HepG2 (cell line): ENCODE data around the gene SNPH. TPM values are rescaled to one million over a fixed set of nuclear protein-coding genes. Genes with fewer than 3 reads are reported as not detected.

ENCODE experiments used
- BCLAF1 ChIP-seq: fragments of 450-650 bp; IDR thresholded peaks from 2 replicates; pipeline ENCODE4 v1.6.1; 2017; ENCODE audit warnings: mild to moderate bottlenecking
- CEBPG ChIP-seq: IDR thresholded peaks from 2 replicates; pipeline ENCODE4 v1.6.1; 2016
- HDAC6 ChIP-seq: fragments of 200-600 bp; sonication (generic); IDR thresholded peaks from 2 replicates; pipeline ENCODE4 v1.7.0; 2017; ENCODE audit warnings: mild to moderate bottlenecking, antibody characterized with exemption, low read length, low read depth
- KDM5B ChIP-seq: sonication (generic); formaldehyde crosslinking; IDR thresholded peaks from 2 replicates; pipeline ENCODE4 v1.4.0; 2020; ENCODE audit warnings: missing genetic modification reagents, mild to moderate bottlenecking, borderline replicate concordance
- NFE2L1 ChIP-seq: sonication (generic); formaldehyde crosslinking; IDR thresholded peaks from 2 replicates; pipeline ENCODE4 v1.4.0; 2020; ENCODE audit warnings: missing genetic modification reagents, mild to moderate bottlenecking, borderline replicate concordance
- NR2F2 ChIP-seq: IDR thresholded peaks from 2 replicates; pipeline ENCODE4 v1.6.1; 2012; ENCODE audit warnings: low read depth, inconsistent platforms, borderline replicate concordance
- SIN3B ChIP-seq: fragments of 150-350 bp; IDR thresholded peaks from 2 replicates; pipeline ENCODE4 v1.6.1; 2014; ENCODE audit warnings: low read length
- TAF1 ChIP-seq: sonication (generic); formaldehyde crosslinking; IDR thresholded peaks from 2 replicates; pipeline ENCODE4 v1.4.0; 2020; ENCODE audit warnings: missing genetic modification reagents
- WIZ ChIP-seq: sonication (generic); formaldehyde crosslinking; IDR thresholded peaks from 2 replicates; pipeline ENCODE4 v1.5.1; 2020; ENCODE audit warnings: mild to moderate bottlenecking, missing genetic modification reagents
- ZFX ChIP-seq: sonication (generic); formaldehyde crosslinking; IDR thresholded peaks from 2 replicates; pipeline ENCODE4 v1.4.0; 2020; ENCODE audit warnings: mild to moderate bottlenecking, low read depth, missing genetic modification reagents, moderate library complexity
- ZNF143 ChIP-seq: sonication (generic); formaldehyde crosslinking; IDR thresholded peaks from 2 replicates; pipeline ENCODE4 v1.4.0; 2020; ENCODE audit warnings: missing genetic modification reagents
- ZNF576 ChIP-seq: sonication (generic); formaldehyde crosslinking; IDR thresholded peaks from 2 replicates; pipeline ENCODE4 v1.4.0; 2020; ENCODE audit warnings: mild to moderate bottlenecking, missing genetic modification reagents
- ZNF878 ChIP-seq: sonication (generic); formaldehyde crosslinking; IDR thresholded peaks from 2 replicates; pipeline ENCODE4 v1.8.1; 2023; ENCODE audit warnings: mild to moderate bottlenecking, missing genetic modification reagents, moderate library complexity
- polyA plus RNA-seq, 8 experiments: library from polyadenylated mRNA; depleted of rRNA in 3 of 8; stranded (reverse) in 7 of 8; unstranded in 1 of 8; fragments of >200 nt; fragmentation: Illumina TruSeq in 4 of 8; extraction: Trizol in 4 of 8; gene quantifications; 2 replicates each; pipeline versions ENCODE4 v1.2.1 to v1.2.3, GENCODE V29; 2011 to 2016; ENCODE audit warnings: low read depth in 4 of 8, missing spikeins in 1 of 8, mixed read lengths in 1 of 8; ENCODE audit not compliant: insufficient read depth in 1 of 8
- total RNA-seq, 5 experiments: library from RNA; depleted of rRNA; stranded (reverse); fragments of >200 nt; fragmentation: Illumina TruSeq; extraction: Trizol; gene quantifications; 2 replicates each; pipeline ENCODE4 v1.2.3, GENCODE V29; 2016; ENCODE audit warnings: low read depth in 1 of 5
- TF ChIP-seq, protein P1 (sequence below): sonication (generic); formaldehyde crosslinking; IDR thresholded peaks from 2 replicates; pipeline ENCODE4 v1.9.0; 2021; ENCODE audit warnings: missing genetic modification reagents, borderline replicate concordance
- TF ChIP-seq, protein P2 (sequence below): sonication (generic); formaldehyde crosslinking; conservative IDR thresholded peaks from 2 replicates; pipeline ENCODE4 v1.8.1; 2023; ENCODE audit warnings: missing genetic modification reagents
- TF ChIP-seq, protein P3 (sequence below): sonication (generic); formaldehyde crosslinking; IDR thresholded peaks from 2 replicates; pipeline ENCODE4 v1.4.0; 2020; ENCODE audit warnings: mild to moderate bottlenecking, missing genetic modification reagents
- TF ChIP-seq, protein P4 (sequence below): sonication (generic); formaldehyde crosslinking; IDR thresholded peaks from 2 replicates; pipeline ENCODE4 v1.8.0; 2022; ENCODE audit warnings: missing genetic modification reagents, mild to moderate bottlenecking, inconsistent platforms, borderline replicate concordance
- TF ChIP-seq, protein P5 (sequence below): sonication (generic); formaldehyde crosslinking; IDR thresholded peaks from 2 replicates; pipeline ENCODE4 v1.4.0; 2020; ENCODE audit warnings: missing genetic modification reagents
- TF ChIP-seq, protein P6 (sequence below): sonication (generic); formaldehyde crosslinking; IDR thresholded peaks from 2 replicates; pipeline ENCODE4 v1.4.0; 2020; ENCODE audit warnings: mild to moderate bottlenecking, missing genetic modification reagents

SNPH gene
- total and polyA plus RNA-seq, 2 of the 13 experiments (the other 11 are each of a cell fraction or from before 2014, with no cell fraction given), result 0.09 TPM; not detected in 1

DNA sequence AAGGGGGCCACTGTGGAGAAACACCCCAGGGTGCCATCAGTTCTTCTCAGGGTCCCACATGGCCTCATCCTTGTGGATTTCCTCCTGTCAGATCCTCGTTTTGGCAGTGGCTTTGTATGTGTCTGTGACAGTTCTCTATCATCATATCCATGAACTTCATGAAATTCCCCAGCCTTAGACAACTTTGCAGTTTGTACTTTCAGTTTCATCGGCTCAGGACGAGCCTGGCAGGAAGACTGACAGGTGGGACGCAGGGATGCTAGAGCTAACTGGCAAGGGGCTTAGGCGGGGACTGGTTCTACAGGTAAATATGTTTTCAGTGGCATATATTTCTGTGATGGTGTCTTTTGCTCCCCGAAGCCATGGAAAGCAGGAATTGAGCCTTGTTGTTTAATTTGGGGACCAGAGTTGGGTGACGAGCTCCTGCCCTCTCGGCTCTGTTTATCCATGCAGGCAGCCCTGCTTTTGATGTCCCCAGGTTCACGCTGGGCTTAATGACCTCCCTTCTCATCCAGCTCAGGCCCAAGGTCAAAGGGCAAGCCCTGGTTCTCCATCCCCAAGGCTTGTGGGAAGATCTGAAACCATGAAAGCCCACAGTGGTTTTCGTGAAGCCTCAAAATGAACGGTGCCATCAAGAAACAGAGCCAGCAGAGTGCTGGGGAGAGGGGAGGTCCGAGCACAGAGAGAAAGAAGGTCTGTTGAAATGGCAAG lies 51.6 kb downstream of the SNPH start (continued):
- TF ChIP-seq, protein P1, sequence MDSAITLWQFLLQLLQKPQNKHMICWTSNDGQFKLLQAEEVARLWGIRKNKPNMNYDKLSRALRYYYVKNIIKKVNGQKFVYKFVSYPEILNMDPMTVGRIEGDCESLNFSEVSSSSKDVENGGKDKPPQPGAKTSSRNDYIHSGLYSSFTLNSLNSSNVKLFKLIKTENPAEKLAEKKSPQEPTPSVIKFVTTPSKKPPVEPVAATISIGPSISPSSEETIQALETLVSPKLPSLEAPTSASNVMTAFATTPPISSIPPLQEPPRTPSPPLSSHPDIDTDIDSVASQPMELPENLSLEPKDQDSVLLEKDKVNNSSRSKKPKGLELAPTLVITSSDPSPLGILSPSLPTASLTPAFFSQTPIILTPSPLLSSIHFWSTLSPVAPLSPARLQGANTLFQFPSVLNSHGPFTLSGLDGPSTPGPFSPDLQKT (CRISPR knock-in tag), result no peak
- TF ChIP-seq HDAC6, result no peak
- no peak for TF ChIP-seq ZNF576 (CRISPR knock-in tag)
- TF ChIP-seq CEBPG (CRISPR knock-in tag), result no peak
- TF ChIP-seq, protein P2, sequence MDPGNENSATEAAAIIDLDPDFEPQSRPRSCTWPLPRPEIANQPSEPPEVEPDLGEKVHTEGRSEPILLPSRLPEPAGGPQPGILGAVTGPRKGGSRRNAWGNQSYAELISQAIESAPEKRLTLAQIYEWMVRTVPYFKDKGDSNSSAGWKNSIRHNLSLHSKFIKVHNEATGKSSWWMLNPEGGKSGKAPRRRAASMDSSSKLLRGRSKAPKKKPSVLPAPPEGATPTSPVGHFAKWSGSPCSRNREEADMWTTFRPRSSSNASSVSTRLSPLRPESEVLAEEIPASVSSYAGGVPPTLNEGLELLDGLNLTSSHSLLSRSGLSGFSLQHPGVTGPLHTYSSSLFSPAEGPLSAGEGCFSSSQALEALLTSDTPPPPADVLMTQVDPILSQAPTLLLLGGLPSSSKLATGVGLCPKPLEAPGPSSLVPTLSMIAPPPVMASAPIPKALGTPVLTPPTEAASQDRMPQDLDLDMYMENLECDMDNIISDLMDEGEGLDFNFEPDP (CRISPR knock-in tag), result no peak
- TF ChIP-seq, protein P3, sequence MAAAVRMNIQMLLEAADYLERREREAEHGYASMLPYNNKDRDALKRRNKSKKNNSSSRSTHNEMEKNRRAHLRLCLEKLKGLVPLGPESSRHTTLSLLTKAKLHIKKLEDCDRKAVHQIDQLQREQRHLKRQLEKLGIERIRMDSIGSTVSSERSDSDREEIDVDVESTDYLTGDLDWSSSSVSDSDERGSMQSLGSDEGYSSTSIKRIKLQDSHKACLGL, result no peak
- TF ChIP-seq KDM5B (CRISPR knock-in tag), result peak; percentile 7; the same call in 1 of the 2 replicates
- no peak for TF ChIP-seq TAF1 (CRISPR knock-in tag)
- TF ChIP-seq NFE2L1 (CRISPR knock-in tag), result no peak
- no peak for TF ChIP-seq ZNF878
- TF ChIP-seq, protein P4, sequence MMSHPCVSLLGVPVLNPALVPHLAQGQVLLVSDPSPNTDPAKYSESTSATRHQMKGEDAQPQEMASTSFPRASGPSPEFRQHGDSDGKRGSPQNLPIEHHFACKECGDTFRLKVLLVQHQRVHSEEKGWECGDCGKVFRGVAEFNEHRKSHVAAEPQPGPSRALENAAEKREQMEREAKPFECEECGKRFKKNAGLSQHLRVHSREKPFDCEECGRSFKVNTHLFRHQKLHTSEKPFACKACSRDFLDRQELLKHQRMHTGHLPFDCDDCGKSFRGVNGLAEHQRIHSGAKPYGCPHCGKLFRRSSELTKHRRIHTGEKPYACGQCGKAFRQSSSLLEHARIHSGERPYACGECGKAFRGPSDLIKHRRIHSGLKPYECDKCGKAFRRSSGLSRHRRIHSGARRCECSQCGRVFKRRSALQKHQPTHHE, result no peak
- TF ChIP-seq SIN3B, result no peak
- peak; percentile 39; the same call in 1 of the 2 replicates for TF ChIP-seq ZFX (CRISPR knock-in tag)
- peak; percentile 70; the same call in 1 of the 2 replicates for TF ChIP-seq NR2F2
- TF ChIP-seq, protein P5, sequence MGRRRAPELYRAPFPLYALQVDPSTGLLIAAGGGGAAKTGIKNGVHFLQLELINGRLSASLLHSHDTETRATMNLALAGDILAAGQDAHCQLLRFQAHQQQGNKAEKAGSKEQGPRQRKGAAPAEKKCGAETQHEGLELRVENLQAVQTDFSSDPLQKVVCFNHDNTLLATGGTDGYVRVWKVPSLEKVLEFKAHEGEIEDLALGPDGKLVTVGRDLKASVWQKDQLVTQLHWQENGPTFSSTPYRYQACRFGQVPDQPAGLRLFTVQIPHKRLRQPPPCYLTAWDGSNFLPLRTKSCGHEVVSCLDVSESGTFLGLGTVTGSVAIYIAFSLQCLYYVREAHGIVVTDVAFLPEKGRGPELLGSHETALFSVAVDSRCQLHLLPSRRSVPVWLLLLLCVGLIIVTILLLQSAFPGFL (CRISPR knock-in tag), result no peak
- TF ChIP-seq WIZ (CRISPR knock-in tag), result no peak
- TF ChIP-seq, protein P6, sequence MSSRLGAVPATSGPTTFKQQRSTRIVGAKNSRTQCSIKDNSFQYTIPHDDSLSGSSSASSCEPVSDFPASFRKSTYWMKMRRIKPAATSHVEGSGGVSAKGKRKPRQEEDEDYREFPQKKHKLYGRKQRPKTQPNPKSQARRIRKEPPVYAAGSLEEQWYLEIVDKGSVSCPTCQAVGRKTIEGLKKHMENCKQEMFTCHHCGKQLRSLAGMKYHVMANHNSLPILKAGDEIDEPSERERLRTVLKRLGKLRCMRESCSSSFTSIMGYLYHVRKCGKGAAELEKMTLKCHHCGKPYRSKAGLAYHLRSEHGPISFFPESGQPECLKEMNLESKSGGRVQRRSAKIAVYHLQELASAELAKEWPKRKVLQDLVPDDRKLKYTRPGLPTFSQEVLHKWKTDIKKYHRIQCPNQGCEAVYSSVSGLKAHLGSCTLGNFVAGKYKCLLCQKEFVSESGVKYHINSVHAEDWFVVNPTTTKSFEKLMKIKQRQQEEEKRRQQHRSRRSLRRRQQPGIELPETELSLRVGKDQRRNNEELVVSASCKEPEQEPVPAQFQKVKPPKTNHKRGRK, result no peak
- TF ChIP-seq BCLAF1, result no peak
- peak; percentile 16; the same call in 1 of the 2 replicates for TF ChIP-seq ZNF143 (CRISPR knock-in tag)
